CD4-positive, alpha-beta T cell treated with Interferon gamma for 1 hour (primary cell): Measurements from ENCODE around the gene OSBPL2.

Experiments used
- DNase-seq: peaks from one replicate; pipeline ENCODE4 v3.0.0-alpha.2; 2020

OSBPL2 gene

GRCh38 chr20:62222972-62223371, 15.3 kb upstream of the OSBPL2 start:
- DNase-seq = no peak

GRCh38 chr20:62223571-62223970, 14.8 kb upstream of the OSBPL2 start:
- no peak for DNase-seq

GRCh38 chr20:62224113-62224855, 14.0 kb upstream of the OSBPL2 start:
- no peak for DNase-seq

GRCh38 chr20:62225026-62225425, 13.3 kb upstream of the OSBPL2 start:
- DNase-seq = no peak

- no peak for DNase-seq
These were observed 12.3 kb upstream of the OSBPL2 start for GRCh38 chr20:62225820-62226635.

GRCh38 chr20:62226707-62227590, 11.4 kb upstream of the OSBPL2 start:
- no peak for DNase-seq

GRCh38 chr20:62227591-62227976, 10.7 kb upstream of the OSBPL2 start:
- DNase-seq = no peak

GRCh38 chr20:62227977-62228958, 10.1 kb upstream of the OSBPL2 start:
- no peak for DNase-seq

- no peak for DNase-seq
These were observed 9.3 kb upstream of the OSBPL2 start for GRCh38 chr20:62228982-62229545.

GRCh38 chr20:62229667-62230066, 8.7 kb upstream of the OSBPL2 start:
- DNase-seq = no peak

- no peak for DNase-seq
These were observed 8.0 kb upstream of the OSBPL2 start for GRCh38 chr20:62230276-62230675.

GRCh38 chr20:62230696-62231095, 7.6 kb upstream of the OSBPL2 start:
- DNase-seq = no peak

GRCh38 chr20:62231292-62231691, 7.0 kb upstream of the OSBPL2 start:
- no peak for DNase-seq

- DNase-seq = no peak
These were observed 6.1 kb upstream of the OSBPL2 start for GRCh38 chr20:62232194-62232593.

- DNase-seq = no peak
These were observed 5.3 kb upstream of the OSBPL2 start for GRCh38 chr20:62232770-62233645.

- no peak for DNase-seq
These were observed 4.6 kb upstream of the OSBPL2 start for GRCh38 chr20:62233684-62234083.

GRCh38 chr20:62234339-62234738, 4.0 kb upstream of the OSBPL2 start:
- no peak for DNase-seq

- no peak for DNase-seq
These were observed 3.1 kb upstream of the OSBPL2 start for GRCh38 chr20:62235001-62235776.

- DNase-seq = no peak
These were observed 2.6 kb upstream of the OSBPL2 start for GRCh38 chr20:62235777-62236157.

GRCh38 chr20:62236200-62236599, 2.1 kb upstream of the OSBPL2 start:
- no peak for DNase-seq
